ENCODE measurements around the gene HMCN1.

- no peak for TF ChIP-seq POLR2AphosphoS5 (IDR thresholded peaks at IDR 0.05)
- TF ChIP-seq CTCF (IDR thresholded peaks at IDR 0.05): no peak
- no peak for TF ChIP-seq POLR2A (IDR thresholded peaks at IDR 0.05)
- no peak for TF ChIP-seq EP300 (IDR thresholded peaks at IDR 0.05)
These were observed 42.3 kb downstream of the HMCN1 start for GRCh38 chr1:185776522-185776921.
